GM12801 (cell line): Measurements from ENCODE around the gene TMEM252.

Experiments used
- TF ChIP-seq, protein P1 (sequence below): IDR thresholded peaks from one replicate; pipeline ENCODE4 v1.5.1; 2011; ENCODE audit warnings: control low read depth; ENCODE audit not compliant: insufficient read length; ENCODE audit errors: extremely low read depth

TMEM252 gene

DNA sequence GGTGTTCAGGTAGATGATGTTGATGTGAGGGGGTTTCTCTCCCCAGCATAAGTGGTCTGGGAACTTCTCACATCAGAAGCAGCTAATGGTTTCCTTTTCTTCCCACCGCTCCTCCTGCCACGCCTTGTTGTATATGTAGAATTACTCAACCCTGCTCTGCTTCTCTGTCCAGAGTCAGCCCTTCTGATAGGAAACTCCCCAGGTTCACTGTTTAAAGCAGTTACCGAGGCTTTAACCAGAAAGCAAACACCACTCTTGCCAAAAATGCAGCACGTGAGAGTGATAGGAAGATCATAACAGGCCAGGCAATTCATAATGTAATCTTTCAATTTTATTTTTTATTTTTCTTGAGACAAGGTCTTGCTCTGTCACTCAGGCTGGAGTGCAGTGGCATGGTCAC is 10.5 kb upstream of the TMEM252 start:
- TF ChIP-seq, protein P1, sequence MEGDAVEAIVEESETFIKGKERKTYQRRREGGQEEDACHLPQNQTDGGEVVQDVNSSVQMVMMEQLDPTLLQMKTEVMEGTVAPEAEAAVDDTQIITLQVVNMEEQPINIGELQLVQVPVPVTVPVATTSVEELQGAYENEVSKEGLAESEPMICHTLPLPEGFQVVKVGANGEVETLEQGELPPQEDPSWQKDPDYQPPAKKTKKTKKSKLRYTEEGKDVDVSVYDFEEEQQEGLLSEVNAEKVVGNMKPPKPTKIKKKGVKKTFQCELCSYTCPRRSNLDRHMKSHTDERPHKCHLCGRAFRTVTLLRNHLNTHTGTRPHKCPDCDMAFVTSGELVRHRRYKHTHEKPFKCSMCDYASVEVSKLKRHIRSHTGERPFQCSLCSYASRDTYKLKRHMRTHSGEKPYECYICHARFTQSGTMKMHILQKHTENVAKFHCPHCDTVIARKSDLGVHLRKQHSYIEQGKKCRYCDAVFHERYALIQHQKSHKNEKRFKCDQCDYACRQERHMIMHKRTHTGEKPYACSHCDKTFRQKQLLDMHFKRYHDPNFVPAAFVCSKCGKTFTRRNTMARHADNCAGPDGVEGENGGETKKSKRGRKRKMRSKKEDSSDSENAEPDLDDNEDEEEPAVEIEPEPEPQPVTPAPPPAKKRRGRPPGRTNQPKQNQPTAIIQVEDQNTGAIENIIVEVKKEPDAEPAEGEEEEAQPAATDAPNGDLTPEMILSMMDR: no peak

DNA sequence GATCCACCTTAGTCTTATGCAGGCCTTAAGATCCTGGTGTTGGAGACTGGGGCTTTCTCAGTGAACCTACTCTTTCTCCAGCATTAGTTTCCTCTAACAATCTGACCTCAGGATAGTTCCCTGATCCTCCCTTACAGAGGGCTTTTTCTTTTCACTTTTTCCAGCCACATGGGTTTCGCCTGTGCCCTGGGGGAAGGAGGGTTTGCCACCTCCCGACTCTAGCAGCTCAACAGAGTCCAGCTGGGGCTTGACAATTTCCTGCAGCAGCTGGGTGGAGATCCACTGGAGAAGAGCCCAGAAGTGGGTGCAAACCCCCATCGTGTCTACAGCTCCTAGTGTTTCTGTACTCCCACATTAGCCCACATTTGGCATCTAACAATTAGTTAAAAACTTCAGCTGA is 7.6 kb upstream of the TMEM252 start:
- TF ChIP-seq, protein P1: no peak

DNA sequence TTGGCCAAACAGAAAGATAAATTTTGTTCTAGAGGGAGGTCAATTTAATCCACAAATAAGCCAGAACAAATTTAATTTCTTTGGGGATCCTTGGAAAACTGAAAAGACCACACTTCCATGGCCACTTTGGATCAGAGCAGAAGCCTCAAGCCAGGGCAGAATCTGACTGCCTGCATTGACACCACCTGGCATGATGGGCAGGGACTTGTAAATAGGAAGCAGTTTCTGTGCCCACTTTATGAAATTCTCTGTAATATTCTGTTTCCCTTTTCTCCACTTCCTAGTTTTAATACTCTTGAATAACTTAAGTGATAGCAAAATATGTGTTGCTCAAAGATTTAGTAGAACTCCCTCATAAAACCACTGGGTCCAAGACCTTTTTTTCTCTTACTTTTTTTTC is 6.7 kb upstream of the TMEM252 start:
- TF ChIP-seq, protein P1: no peak

DNA sequence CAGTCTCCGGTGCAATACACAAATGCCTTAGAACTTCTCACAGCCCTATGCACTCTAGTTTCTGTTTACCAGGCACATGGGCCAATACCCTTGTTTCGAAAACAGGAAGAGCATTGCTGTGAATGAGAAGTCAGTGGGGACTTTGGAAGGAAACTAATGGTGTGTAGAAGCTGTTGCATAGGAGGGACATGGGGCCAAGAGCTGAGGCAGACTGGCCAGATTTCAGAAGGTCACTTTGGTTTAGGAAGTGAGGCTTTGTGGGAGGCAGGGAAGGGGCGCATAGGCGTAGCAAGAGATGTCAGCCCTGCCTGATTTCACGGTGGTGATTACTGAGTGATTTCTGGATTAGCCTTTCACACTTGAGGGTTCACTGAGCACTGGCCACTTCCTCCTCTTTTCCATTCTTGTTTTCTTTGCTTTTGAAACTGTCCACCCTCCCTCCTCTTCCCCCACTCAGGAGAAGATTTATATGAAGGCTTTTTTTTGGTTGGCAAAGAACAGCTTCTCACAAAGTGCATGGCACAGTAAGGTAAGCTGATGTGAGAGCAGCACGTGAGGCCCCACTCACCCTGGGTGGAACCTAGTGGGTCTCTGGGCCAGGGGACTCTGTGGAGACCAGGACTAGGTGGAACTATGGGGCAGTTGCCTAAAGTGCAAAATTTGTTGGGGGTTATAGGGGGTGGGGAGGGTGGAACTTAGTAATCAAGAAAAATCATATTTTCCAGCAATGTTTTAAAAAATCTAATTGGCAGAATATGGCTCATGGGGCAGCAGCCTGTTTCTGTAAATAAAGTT is 6.1 kb upstream of the TMEM252 start:
- TF ChIP-seq, protein P1: no peak

DNA sequence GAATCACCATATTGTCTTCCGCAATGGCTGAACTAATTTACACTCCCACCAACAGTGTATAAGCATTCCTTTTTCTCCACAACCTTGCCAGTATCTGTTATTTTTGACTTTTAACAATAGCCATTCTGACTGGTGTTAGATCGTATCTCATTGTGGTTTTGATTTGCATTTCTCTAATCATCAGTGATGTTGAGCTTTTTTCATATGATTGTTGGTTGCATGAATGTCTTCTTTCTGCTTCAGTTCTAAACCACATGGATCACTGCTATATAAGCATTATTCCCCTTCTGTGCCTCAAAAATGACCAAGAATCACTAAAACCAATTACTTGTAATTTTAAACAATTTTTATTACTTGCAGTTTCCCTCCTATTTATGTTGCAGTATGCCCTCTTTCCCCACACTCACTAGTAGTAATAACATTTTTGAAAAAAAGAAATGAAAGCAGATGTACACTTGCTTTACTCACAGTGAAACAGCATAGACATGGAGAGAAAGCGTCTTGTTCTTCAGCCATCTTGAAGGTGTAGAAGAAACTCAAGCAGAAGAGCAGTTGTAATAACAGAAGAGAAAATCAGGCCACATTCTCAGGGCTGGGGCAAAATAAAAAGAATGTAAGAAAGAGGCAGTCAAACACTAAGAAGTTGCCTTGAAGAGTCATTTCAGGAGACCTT is 4.5 kb upstream of the TMEM252 start:
- TF ChIP-seq, protein P1: no peak

DNA sequence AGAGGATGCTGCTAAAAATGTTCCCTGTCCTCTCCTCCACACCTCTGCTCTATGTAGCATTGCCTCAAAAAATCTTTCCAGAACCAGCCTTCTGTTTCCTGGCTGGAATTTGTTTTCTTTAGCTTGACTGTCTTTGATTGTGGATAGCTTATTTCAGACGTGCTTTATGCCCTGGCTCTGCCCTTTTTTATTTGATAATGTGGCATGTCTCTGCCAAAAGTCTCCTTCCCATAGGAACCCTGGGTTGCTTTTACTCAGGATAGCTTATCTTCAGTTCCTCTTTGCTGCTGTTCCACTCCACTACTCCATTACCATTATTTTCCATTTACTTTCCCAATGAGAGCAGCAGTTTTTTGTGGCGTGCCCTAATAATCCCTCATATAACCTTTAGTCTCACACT is 885 bp upstream of the TMEM252 start:
- TF ChIP-seq, protein P1: no peak

DNA sequence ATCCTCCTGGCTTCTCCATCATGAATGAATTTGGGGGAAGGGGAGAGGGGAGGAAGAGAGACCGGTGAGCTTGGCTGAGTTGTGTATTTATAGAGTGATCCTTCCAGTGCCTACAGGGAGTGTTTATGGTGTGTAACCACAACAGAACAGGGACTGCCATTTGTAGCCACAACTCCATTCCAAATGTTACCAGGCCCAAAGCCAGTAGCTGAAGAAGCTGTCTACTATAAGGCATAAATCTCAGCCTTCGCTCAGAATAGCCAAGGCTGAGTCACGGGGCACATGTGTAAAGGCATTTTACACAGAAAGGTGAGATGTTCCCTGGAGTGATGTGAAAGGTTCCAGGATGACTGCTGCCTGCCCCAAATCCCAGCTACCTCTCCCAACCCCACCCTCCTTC is 2.5 kb downstream of the TMEM252 start:
- TF ChIP-seq, protein P1: no peak
